ENCODE measurements around the gene NELFCD.

DNA sequence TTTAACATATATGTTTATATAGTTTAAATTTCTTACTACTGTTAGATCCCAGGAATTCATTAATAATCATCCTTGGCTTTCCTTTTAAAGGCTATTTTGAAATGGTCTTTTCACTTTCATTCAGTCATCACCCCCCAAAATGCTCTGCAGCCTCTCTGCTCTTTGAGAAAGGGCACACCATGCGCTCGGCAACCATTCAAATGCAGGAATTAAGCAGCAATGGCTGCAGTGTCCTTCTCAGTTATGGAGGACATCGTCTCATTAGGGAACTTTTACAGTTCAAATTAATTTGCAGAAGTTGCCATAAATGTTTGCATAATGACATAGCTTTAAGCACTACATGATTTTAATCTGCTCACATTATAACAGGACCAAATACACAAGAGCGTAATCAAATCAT is 44.5 kb downstream of the NELFCD start:
- no peak for TF ChIP-seq CTCF (IDR thresholded peaks at IDR 0.05; ENCODE audit: insufficient read depth, low read length)
- no peak for TF ChIP-seq GABPA (IDR thresholded peaks at IDR 0.05; ENCODE audit: low read depth)
- TF ChIP-seq, protein P1, sequence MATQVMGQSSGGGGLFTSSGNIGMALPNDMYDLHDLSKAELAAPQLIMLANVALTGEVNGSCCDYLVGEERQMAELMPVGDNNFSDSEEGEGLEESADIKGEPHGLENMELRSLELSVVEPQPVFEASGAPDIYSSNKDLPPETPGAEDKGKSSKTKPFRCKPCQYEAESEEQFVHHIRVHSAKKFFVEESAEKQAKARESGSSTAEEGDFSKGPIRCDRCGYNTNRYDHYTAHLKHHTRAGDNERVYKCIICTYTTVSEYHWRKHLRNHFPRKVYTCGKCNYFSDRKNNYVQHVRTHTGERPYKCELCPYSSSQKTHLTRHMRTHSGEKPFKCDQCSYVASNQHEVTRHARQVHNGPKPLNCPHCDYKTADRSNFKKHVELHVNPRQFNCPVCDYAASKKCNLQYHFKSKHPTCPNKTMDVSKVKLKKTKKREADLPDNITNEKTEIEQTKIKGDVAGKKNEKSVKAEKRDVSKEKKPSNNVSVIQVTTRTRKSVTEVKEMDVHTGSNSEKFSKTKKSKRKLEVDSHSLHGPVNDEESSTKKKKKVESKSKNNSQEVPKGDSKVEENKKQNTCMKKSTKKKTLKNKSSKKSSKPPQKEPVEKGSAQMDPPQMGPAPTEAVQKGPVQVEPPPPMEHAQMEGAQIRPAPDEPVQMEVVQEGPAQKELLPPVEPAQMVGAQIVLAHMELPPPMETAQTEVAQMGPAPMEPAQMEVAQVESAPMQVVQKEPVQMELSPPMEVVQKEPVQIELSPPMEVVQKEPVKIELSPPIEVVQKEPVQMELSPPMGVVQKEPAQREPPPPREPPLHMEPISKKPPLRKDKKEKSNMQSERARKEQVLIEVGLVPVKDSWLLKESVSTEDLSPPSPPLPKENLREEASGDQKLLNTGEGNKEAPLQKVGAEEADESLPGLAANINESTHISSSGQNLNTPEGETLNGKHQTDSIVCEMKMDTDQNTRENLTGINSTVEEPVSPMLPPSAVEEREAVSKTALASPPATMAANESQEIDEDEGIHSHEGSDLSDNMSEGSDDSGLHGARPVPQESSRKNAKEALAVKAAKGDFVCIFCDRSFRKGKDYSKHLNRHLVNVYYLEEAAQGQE (IDR thresholded peaks at IDR 0.05; ENCODE audit: insufficient replicate concordance, low read depth): no peak
- no peak for TF ChIP-seq POLR2AphosphoS5 (IDR thresholded peaks at IDR 0.05; ENCODE audit: low read depth)
- TF ChIP-seq SPI1 (IDR thresholded peaks at IDR 0.05; ENCODE audit: borderline replicate concordance, low read depth): no peak
